HG03103 (cell line): Measurements from ENCODE around the gene PGP.

Experiments
- ATAC-seq: cut with Tn5 transposase; IDR thresholded peaks from one replicate; pipeline ENCODE4 v1.9.1; 2021; ENCODE audit warnings: low read depth; ENCODE audit not compliant: unreplicated experiment

The PGP gene

DNA sequence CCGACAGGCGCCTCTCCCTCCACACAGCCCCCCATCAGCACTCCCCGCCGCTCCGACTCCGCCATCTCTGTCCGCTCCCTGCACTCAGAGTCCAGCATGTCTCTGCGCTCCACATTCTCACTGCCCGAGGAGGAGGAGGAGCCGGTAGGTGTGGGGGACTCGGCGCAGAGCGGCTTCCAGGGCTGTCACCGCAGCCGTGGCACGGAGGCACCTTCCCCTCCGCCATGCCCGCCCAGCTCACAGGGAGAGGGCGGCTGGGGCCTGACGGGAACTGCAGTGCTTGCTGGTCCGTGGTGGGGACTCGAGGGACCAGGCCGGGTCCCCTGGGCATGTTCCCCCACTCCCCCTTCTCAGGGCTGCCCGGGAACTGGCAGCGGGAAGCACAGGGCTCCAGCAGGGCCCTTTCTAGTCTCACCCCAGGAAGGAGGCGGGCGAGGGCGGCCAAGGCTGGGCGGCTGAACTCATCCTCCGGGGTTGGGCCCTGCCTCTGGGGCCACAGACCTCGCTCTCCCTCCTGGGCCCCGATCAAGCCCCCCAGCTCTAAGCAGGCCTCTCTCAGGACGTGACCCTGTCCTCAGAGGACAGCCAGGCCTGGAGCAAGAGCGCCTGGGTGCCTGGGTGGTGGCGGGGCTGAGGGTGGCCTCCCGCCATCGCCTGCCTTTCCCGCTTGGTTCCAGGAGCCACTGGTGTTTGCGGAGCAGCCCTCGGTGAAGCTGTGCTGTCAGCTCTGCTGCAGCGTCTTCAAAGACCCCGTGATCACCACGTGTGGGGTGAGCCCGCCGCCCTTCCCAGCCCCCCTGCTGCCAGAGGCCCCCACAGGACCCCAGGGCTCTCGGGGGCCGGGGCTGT is 43.8 kb downstream of the PGP start:
- ATAC-seq: no peak

GRCh38 chr16:2170080-2170479 is 44.6 kb downstream of the PGP start:
- no peak for ATAC-seq

- ATAC-seq: no peak
Observed at GRCh38 chr16:2167068-2167638, 47.5 kb downstream of the PGP start.

DNA sequence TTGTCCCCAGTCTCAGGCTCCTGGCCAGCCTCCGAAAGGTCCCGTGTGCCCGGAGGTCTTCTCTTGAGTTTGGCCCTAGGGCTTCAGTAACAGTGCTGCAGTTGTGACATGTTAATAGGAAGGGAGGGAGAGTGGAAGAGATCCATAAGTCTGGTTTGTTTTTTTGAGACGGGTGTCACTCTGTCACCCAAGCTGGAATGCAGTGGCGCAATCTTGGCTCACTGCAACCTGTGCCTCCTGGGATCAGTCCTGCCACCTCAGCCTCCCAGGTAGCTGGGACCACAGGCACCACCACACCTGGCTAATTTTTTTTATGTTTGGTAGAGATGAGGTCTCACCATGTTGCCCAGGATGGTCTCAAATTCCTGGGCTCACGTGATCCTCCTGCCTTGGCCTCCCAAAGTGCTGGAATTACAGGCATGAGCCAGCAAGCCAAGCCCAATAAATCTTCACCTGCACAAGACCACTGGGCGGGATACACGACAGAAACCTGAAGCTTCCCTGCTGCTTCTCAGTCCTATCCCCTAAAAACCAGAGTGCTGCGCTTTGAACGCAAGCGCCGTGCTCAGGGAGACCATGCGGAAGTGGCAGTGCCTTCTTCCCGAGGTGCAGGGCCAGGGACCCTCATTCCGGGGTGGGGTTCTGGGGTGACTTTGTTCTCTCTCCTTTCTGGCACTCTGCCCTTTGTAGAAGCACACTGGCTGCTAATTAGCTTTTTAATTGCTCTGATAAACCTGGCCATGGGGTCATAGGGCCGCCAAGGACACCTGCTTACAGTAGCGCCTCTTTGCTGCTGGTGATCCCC is 48.2 kb downstream of the PGP start:
- no peak for ATAC-seq

DNA sequence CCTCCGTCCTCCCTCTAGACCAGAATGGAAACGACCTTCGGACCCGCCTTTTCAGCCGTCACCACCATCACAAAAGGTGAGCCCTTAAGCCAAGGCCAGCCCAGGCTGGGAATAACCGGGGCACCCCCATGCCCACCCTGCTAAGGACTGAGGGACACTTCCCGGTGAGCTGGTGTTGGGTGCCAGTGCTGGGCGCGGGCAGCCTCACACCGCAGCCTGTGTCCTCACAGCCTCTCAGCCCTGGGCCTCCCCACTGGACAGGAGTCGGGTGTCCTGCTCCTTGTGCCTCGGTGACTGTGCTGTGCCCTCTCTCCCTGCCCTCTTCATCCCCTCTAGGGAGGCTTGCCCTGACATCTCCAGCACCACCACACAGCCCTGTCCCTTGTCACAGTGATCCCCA is 48.8 kb downstream of the PGP start:
- ATAC-seq: no peak

- no peak for ATAC-seq
Observed at GRCh38 chr16:2163211-2163881, 51.3 kb downstream of the PGP start.

GRCh38 chr16:2162676-2163118 is 51.9 kb downstream of the PGP start:
- ATAC-seq: no peak

DNA sequence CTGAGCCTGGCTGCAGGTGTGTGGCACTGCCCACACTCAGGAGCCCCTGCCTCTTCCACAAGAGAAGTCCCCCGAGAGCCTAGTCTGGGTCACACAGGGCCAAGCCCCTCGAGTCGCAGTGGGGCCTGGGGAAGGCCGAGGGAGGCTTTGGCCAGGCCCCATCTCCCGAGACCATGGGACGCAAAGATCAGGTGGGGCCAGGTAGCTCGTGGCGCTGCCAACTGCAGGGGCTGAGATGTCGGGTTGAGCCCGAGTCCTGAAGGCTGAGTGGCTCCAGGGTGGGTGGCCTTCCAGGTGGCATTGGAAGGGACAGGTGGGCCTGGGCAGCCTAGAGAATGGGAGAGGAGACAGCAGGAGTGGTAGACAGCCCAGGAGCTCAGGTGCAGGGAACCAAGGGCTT is 52.7 kb downstream of the PGP start:
- ATAC-seq: no peak
